Activated T-cell treated with anti-CD3 and anti-CD28 coated beads for 24 hours (primary cell): ENCODE measurements around the gene TMC3.
"Not testable (repeated sequence)": the region's sequence is repeated elsewhere in the genome, so short reads cannot be mapped to it uniquely, and the experiment has no call there.

Experiments
- DNase-seq: peaks from one replicate; pipeline ENCODE4 v3.0.0-alpha.2; 2020; ENCODE audit warnings: low read depth

TMC3 gene

GRCh38 chr15:81346611-81347010 lies 27.4 kb downstream of the TMC3 start:
- no peak for DNase-seq

DNA sequence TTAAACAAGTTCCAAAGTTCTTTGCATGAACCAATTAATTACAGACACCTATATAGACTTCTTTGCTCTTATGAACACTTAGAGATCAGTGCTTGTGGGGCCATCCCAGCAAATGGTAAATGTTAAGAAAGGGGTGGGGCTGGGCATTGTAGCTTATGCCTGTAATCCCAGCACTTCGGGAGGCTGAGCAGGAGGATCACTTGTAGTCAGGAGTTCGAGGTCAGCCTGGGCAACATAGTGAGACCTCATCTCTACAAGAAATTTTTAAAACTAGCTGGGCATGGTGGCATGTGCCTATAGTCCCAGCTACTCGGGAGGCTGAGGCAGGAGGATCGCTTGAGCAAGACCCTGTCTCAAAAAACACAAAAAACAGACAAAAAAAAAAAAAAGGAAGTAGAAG lies 30.6 kb downstream of the TMC3 start:
- no peak for DNase-seq

GRCh38 chr15:81341351-81341750 lies 32.7 kb downstream of the TMC3 start:
- DNase-seq, result no peak

DNA sequence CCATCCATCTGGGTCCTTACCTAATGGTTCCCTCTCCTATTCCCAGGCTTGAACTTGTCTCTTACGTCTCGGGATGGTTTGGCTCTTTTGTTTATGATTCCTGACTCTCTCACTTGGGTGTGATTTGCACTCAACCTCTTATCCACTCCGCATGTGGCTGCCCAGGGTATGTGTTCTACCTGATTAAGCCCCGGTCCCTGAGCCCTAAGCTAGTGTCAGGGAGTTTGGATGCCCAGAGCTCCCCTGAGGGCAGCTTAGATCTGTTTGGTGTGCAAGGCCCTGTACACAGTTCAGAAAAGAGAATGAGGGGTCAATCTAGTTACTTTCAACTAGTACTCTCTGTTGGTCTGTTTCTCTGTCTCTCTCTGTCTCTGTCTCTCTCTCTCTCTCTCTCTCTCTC lies 34.2 kb downstream of the TMC3 start:
- no peak for DNase-seq

GRCh38 chr15:81339321-81339720 lies 34.7 kb downstream of the TMC3 start:
- no peak for DNase-seq

DNA sequence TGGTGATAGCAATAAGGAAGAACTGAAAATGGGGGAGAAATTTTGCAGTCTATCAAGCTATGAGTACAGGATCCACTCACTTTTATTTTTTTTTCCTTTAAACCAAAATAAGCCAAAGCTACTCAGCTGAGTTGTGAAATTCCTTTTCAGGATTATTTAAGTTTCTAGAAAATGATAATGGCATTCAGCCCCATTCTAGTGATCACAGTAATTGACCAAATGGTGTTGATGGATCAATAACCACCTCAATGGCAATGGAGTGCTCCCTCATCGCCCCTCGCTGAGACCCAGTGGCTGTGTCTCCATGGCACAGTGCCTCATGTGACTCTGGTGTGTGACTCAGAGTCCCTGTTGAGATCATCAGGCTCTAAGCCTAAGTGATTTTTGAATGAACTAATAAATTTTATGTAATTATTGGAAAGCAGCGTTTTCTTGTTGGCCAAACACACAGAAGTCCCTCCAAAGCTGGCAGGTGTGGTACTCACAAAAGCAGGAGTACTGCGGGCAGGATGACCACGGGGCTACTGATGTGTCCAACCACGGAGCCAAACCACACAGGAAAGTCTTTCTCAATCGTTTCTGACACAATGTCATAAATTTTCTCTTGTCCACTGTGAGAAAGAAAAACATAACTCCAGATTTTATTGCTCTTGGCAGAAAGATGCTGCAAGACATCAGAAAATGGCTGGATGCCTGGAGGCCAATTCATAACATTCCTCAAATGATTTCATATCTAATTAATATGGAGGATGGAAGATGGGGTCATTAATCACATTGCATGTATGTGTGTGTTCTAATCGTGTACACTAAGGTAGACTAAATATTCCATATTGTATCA lies 35.6 kb downstream of the TMC3 start:
- DNase-seq, result no peak

GRCh38 chr15:81337713-81338157 lies 36.3 kb downstream of the TMC3 start:
- DNase-seq, result no peak

DNA sequence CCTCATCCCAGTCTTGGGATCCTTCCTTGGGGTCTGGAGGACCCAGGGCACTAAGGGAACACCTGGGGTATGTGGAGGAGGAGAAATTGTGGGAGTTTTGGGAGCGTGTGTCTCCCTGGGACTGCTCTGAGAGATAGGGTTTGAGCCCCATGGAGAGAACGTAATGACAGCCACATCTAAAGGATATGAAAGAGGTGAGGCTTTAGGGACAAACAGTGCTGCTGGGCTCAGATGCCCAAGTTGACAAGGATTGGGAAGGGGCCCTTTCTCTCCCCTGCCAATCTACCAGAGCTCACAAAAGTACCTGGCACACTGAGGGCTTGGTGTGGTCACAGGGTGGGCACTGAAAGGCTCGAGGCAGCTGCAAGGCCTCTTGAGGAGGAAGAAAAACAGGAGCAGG lies 36.8 kb downstream of the TMC3 start:
- DNase-seq, result no peak

- peak; percentile 25 for DNase-seq
Measured at GRCh38 chr15:81336568-81336967, 37.4 kb downstream of the TMC3 start.

GRCh38 chr15:81335631-81336030 lies 38.4 kb downstream of the TMC3 start:
- no peak for DNase-seq

- no peak for DNase-seq
Measured at GRCh38 chr15:81334768-81335435, 39.1 kb downstream of the TMC3 start.

DNA sequence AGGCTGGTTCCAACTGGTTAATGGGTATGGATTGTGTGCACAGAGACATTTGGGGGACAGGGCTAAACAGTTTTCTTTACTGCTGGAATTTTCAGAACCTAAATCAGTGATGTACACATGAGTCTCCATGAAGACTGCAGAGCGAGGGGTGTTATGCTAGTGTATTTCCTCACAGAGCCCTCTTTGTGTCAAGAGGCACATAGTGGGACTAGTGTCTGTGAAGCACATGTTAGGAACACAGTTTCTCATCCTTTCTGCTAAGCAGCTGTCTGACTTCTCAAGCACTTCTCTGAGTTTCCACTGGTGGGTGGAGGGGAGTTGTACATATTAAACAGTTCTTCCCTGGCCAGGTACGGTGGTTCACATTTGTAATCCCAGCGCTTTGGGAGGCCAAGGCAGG lies 40.6 kb downstream of the TMC3 start:
- no peak for DNase-seq

DNA sequence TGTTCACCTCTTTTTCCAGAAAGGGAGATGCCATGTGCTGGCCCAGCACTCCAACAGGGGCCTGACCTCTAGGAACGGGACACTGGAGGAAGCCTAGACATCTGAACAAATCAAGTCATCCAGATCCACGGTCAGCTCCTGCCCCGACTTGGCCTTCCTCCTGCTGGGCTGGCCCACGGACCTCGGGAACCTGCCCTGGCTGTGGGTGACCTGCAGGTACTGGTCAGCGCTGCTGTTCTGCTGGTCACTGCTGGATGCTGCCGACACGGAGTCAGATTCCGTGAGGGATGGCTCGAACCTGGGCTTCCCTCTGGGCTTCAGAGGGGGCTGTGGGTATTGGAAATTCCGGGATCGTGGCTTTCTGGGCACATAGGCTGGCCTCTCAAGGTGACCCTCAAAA lies 41.7 kb downstream of the TMC3 start:
- no peak for DNase-seq

GRCh38 chr15:81331600-81331999 lies 42.4 kb downstream of the TMC3 start:
- no peak for DNase-seq

GRCh38 chr15:81331141-81331540 lies 42.9 kb downstream of the TMC3 start:
- not testable (repeated sequence) for DNase-seq

DNA sequence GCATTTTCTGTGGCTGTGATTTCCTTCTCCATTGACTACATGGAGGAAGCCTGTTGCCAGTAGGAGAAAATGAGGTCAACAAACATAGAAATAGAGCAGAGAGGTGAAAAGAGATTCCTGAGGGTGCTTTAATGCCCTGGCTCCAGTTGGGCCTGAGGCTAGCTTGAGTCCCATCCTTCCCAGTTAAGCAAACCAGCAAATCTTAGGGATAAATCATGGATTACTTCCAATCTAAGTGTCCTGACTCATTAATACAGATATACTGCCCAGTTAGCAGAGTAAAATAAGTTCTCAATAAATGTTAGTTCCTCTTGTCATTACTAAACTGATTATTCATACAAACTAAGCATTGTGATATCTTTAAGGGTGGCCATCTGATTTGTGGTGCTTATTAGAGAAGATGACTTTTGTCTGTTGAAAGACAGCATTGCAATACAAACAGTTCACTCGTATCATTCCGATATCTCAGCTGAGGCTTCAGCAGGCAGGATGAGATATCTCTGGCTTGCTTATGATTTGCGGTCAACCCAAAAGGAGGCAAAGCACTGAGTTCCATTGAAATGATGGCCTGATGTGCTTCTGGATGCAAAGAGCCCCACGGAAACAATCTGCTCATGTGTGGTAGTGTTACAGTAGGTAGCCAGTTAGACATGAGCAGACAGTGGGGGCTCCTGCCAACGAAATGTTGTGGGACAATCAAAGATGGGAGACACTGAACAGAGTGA lies 43.5 kb downstream of the TMC3 start:
- no peak for DNase-seq

- DNase-seq, result no peak
Measured at GRCh38 chr15:81329446-81329845, 44.6 kb downstream of the TMC3 start.

GRCh38 chr15:81327516-81327915 lies 46.5 kb downstream of the TMC3 start:
- DNase-seq, result no peak

DNA sequence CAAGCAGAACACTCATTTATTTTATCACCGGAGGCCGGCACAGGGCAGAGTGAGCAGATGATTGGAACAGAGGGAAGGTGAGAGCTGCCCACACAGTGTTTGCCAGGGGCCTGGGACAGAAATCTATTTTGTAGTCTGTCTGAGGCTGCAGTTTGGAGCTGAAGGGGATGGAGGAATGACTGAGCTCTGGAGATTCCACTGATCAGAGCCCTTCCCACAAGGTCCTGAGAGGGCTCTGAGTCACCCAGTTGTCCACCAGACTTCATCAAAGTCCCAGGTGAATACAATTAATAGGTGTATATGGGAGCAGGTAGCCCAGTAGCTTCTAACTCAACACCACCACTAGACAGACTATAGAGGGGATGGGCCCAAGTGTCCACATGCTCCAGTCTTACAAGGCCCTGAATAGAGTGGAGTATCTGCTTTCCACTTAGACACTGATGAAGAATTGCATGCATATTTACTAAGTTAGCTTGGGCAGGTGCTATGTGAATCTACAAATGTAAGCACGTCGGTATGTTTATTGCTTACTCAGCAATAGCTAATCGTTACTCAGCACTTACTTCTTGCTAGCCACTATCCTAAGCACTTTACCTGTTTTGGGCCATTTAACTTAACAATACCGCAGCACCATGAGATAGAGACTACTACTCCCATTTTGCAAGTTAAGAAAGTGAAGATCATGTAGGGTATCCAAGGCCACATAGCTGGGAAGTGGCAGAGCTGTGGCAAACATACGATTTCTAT lies 47.4 kb downstream of the TMC3 start:
- no peak for DNase-seq

- peak; percentile 96 for DNase-seq
Measured at GRCh38 chr15:81323944-81324881, 49.8 kb downstream of the TMC3 start, which contains the start of gene STARD5. TSS of gene STARD5 (minus strand) at chr15:81324141. CDS start at chr15:81324099, 42 bp downstream.

DNA sequence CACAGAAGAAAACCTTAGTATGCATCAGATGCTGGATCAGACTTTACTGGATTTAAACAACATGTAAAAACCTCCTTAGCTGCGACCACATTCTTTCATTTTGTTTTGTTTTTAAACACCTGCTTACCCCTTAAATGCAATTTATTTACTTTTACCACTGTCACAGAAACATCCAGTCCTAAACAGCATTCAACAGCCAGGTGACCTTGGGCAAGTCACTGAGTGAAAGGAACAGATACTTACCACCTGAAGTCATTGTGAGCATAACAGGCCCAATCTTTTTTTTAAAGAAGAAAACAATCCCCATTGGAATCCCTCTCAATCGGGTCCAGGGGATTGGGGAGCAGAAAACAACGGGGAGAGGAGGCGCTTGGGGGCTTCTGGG lies 50.5 kb downstream of the TMC3 start:
- no peak for DNase-seq
